Cardiac septum (tissue), 1 donor: Measurements from ENCODE around the gene TMEM53. TPM values are rescaled to one million over a fixed set of nuclear protein-coding genes. Genes with fewer than 3 reads are reported as not detected.

Experiments
- DNase-seq: peaks from one replicate; pipeline ENCODE4 v3.0.0-alpha.2; 2020; ENCODE audit warnings: low spot score
- intact Hi-C: fragments of 100-400 bp; cut with DNase I; formaldehyde crosslinking; loops from one replicate; pipeline ENCODE4 v1.14.0; 2022
- long read RNA-seq: library from polyadenylated mRNA; unstranded; transcript quantifications from one replicate; pipeline ENCODE4 v2.0.0, GENCODE V29; 2021
- total RNA-seq: library from RNA; stranded (reverse); fragmentation: NEBNext Ultra II Directional; extraction: Animal tissue kit (Norgen Biotek cat#: 25700); gene quantifications from one replicate; pipeline ENCODE4 v1.2.1, GENCODE V29; 2021
- donor health status: DM: no; HTN: no; CAD: no.

Gene TMEM53
- total RNA-seq = 9.8 TPM
- long read RNA-seq, transcript TMEM53-202 (3 exons, 2,310 nt) = major isoform, 8 of 28 reads
- long read RNA-seq, partial matches to known transcripts = 8 of 28 reads
- long read RNA-seq, other reads (novel, unspliced or antisense) = 4 of 28 reads

DNA sequence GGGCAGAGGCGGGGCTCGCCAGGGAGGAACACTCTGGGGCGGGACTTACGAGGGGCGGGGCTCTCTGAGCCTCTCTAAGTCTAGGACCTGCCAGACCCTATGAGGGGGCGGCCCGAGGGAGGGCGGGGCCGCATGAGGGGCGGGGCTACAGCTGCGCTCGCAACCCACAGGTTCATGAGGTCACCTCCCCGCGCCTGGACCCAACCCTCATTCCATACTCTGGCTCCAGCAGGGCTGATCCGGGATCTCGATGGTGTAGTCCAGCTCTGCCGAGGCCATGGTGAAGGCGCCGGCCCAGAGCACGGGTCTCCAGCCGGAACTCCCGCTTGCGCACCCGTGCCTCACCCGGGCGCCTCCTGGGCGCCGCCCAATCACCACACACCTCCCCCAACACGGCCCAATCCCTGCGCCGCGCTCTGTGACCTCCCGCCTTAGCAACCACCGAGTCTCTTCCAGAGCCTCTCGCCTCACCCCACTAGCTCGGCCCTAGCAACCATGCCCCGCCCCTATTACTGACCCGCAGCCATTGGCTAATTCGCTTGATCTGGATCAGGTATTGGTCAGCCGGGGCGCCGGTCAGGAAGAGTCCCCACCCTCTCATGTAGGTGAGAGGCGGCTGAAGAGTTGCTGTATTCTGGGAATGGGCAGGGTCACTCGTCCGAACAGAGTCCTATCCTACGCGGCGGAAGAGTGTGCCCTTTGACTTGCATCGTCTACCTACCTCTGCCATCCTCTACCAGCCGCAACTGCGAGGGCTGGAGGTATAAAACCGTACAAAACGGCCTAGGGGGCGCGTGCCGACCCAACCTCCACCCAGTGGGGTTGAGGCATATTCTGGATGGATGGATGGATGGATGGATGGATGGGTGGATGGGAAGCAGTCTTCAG is at the start of gene TMEM53, which contains the start of gene ARMH1:
Gene TMEM53 (minus strand): TSS at position 369 of the 888 bp plus-strand sequence. CDS start 90 bp downstream, at position 279.
Gene ARMH1 (plus strand): TSS at position 602 of the 888 bp plus-strand sequence. CDS start 14,984 bp downstream, outside the sequence.
- peak; percentile 99 for DNase-seq
- intact Hi-C loops = no loop called here

DNA sequence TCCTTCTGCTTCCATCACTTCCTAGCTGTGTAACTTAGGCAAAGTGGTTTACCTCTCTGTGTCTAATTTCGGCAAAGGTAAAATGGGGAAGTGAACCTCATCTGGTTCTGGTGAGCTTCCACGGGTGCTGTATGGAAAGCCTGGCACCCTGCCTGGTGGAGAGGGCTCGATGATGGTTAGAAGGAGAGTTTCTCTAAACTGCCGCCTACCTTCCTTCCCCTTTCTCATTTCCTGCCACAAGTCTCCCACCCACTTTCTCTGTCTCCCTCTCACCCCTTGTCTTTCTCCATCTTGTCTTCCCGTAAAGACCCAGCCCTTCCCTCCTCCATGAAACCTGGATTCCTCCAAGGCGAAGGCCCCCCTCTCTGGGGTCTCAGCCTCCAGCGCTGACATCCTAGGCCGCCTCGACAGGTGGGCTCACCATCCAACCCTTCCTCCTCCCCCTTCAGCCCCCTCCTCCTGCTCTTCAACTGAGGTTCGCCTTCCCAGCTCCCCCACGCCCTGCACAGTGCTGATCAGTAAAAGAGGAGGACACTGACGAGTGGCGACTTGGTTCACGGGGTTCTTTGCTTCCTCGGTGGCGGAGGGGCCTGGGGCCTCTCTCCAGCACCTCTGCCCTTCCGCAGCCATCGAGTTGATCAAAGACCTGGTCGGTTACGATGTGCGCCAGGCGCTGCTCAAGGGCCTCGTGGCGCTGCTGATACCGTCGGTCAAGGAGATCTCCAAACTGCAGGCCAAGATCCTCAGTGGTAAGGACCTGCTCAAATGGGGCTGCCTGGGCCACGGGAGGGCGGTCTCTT is 49.4 kb upstream of the TMEM53 start:
- intact Hi-C loops = no loop called here
- DNase-seq = no peak

DNA sequence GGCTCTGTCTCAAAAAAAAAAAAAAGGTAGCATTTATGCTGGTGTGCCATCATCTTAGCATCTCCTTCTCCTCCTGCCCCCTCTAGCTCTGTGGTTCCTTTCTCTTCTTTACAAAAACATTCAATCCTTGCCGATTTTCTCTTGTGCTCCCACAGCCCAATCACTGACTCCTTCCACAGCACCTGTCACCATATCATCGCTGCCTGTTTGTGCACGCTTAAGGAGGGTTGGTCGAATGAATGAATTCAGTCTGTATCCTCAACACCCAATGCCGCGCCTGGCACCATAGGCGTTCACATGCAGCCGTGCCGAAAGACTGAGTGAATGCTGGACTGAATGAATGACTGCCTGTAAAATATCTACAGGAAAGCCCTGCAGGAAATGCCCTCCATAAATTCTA is 48.8 kb upstream of the TMEM53 start:
- intact Hi-C loops = no loop called here
- no peak for DNase-seq

DNA sequence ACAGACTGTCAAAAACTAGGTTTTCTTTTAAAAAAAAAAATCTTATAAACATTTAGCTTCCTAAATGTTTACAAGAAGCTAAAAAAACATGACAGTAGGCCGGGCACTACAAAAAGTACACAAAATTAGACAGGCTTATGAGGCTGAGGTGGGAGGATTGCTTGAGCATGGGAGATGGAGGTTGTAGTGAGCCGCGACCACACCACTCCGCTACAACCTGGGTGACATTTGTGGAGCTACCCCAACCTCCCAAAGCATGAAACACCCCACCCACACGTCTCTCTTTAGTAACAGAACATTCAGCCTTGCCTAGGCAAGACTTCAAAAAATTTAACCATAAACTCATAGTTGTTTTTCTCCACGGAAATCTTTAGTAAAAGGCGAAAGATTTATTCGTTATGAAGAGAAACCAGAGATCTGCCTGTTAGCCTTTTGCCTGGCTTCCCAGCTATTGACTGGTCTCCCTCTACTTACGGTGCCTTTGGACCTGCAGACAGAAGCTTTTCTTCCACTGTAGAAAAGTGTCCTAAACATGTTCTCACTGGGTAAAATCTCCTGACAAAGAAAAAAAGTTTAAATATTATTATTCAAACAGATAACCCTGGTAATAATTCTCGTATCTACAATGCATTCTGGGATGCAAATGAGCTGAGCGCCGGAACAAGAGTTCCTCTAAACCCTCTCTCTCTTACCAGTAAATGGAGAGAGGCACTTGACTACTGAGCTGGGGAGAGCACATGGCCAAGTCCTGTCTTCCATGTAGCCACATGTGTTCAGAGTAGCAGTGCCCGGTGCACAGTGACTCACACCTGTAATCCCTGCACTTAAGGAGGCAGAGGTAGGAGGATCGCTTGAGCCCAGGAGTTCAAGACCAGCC is 47.4 kb upstream of the TMEM53 start:
- intact Hi-C loops = no loop called here
- DNase-seq = no peak

DNA sequence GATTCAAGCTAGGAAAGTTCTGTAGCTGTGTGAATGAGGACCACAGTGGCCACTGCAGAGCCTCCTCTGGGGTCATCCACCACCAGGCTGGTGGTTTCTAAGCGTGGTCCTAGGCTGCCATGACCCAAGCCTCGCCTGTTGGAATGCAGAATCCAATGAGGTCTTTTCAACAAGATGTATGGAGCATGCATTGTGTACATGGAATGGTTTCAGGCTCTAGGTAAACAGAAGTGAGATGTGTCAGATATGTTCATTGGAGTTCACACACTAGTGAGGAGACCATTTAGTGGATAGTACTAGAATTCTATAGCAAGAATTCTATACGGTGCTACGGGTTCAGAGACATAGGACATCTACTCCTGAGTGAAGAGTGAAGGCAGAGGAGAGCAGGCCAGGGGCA is 46.0 kb upstream of the TMEM53 start:
- intact Hi-C loops = no loop called here
- no peak for DNase-seq

DNA sequence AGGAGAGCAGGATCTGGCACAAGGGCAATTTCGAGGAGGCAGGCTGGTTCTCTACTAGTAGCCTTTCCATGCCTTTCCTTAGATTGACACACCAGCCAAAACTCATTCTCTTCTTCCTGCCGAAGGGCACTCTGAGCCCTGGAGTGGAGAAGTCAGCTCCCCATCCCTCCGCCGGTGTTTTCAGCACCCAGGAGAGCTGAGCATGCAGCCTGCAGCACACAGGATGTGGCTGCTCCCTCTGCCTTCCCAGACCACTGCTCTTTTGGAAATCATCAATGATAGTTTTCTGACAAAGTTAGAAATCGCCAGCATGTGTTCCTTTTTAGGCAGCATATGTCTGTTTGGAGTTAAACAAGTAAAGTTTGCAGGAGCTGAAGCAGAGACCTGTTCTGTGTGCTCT is 45.0 kb upstream of the TMEM53 start:
- no peak for DNase-seq
- intact Hi-C loops = no loop called here

DNA sequence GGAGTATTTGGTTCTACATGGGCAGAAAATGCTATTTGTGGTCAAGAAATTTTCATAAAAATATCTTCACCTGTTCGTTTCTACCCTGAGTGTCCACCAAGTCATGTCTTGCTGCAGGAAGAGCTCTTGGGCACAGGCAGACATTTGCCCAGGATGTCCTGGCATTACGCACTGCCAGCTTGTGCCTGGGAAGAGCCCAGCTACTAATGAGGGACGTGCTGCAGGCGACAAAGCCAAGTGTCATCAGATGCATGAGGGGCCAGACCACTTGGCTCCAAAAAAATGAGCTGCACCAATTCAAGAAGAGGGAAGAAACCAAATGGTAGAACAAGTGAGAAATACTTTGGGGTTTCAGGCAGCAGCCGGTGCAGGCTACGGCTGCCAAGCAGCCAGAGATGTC is 43.8 kb upstream of the TMEM53 start:
- no peak for DNase-seq
- intact Hi-C loops = no loop called here

DNA sequence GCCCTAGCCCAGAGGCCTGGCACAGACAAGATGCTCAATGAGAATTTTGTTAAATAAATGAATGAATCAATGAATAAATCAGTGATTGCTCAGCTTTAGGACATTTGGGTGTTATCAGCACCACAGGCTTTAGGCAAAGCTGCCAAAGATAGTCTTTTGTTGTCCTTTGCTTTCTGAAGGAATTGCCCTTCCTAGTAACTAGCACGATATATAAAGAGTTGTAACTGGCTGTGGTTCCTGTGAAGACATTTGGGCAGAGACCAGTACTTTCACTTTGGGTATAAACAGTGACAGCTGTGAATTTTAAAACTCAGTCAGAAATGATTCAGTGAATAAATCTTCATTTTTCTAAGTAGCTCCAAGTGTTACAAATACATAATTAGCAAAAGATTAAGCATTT is 43.4 kb upstream of the TMEM53 start:
- DNase-seq = no peak
- intact Hi-C loops = no loop called here

DNA sequence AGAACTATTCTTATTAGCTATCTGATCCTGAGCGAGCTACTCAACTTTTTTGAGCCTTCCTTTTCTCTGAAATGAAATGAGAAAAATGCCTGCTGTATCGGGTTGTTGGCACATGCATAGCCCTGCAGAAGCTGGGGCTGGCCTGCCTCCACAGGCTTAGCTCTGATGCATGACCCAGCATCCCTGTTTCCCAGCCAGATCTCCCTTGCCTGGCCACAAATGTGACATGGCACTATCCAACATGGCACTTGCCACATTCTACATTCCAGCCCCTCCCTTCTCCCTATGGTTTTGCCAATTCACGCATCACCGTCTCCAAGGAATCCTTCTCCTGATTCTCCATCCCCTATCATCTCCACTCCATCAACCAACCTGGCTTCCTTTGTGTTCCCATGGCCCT is 42.9 kb upstream of the TMEM53 start:
- intact Hi-C loops = no loop called here
- no peak for DNase-seq

DNA sequence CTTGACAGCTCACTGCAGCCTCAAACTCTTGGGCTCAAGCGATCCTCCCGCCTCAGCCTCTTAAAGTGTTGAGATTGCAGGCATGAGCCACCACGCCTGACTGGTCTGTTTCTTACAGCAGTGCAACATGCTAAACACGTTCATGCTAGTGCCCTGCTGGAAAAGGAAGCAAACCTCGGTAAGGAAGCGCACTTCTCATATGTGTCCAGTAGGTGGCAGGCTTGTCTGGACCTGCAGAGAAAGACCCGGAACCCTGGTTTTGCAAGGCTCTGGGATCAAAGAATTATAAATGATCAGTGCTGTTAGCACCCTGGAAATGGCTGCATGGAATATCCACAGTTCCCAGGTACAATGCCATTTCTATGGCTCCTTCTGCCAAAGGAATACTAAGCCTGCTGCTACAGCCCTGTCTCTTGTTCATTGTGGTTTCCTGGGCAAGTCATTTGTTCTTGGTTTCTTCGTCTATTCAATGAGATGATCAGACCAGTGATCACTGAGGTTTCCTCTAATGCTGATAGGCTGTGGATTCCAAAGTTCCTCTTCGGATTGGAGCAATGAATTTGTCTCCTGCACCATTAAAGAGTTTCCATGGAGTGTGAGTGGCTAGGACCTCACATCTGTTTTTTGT is 40.8 kb upstream of the TMEM53 start:
- DNase-seq = peak; percentile 82
- intact Hi-C loops = no loop called here

DNA sequence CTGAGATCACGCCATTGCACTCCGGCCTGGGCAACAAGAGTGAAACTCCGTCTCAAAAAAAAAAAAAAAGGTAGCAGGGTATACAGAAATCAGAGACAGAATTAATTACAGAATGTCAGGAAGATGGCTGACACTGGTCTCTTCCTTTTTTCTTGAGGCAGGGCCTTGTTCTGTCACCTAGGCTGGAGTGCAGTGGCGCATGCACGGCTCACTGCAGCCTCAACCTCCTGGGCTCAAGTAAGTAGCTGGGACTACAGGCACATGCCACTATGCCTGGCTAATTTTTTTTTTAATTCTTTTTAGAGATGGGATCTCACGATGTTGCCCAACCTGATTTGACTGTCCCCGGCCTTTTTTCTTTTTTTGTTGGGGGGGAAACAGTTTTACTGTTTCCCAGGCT is 40.3 kb upstream of the TMEM53 start:
- DNase-seq = no peak
- intact Hi-C loops = no loop called here

DNA sequence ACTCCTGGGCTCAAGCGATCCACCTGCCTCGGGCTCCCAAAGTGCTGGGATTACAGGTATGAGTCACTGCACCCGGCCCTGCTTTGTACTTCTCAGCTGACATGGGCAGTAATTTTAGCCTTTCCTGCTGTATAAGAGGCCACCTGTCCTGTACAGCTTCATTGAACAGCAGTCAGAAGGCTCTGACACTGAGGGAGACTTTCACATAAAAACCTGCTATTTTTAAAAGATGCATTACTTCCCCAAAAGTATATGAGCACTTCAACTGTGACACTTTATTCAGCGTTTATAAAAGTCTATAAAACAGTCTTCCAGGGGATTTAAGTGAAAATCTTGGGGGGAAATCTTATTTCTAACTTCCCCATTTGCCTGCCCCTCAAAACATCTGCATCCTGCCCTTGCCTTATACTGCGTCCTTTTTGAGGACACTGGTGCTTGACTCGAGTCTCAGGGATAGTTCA is 39.1 kb upstream of the TMEM53 start:
- intact Hi-C loops = no loop called here
- DNase-seq = no peak

DNA sequence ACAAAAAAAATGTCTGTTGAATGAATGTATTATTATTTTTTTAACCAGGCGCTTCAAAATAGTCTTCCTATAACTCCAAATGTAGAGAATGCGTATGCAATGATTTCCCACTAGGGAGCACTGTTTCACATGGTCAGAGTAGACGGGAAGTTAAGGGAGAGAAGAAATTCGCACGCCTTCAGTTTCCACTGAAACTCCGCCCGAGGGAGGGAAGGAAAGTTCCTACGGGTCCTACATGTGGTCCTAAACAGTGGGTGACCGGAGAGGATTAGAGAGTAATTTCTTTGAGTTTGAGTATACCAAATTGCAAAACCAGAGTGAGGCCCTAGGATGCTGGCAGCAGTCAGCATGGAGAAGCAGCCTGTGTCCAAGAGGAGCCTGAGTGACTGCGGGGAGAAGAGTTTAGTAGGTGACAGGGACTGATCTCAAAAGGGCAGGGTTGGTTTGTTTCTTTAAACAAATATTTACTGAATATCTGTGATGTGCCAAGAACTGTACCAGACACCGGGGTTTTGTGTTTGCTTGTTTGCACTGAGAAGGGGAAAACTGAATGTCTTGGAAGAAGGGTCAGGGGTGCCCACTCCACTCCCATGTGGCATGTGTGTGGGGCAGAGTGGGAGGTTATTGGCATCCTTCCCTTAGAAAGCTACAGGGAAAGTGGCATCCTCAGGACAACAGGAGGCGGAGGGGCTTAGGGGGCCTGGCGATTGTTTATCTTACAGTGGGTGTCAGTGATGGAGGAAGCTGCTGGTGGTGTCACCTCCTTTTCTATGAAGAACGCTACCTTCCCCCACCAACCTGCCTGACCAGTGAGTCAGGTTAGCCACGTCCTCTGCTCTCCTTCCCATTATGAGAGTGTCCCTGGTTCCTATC is 33.9 kb upstream of the TMEM53 start:
- DNase-seq = no peak
- intact Hi-C loops = no loop called here

DNA sequence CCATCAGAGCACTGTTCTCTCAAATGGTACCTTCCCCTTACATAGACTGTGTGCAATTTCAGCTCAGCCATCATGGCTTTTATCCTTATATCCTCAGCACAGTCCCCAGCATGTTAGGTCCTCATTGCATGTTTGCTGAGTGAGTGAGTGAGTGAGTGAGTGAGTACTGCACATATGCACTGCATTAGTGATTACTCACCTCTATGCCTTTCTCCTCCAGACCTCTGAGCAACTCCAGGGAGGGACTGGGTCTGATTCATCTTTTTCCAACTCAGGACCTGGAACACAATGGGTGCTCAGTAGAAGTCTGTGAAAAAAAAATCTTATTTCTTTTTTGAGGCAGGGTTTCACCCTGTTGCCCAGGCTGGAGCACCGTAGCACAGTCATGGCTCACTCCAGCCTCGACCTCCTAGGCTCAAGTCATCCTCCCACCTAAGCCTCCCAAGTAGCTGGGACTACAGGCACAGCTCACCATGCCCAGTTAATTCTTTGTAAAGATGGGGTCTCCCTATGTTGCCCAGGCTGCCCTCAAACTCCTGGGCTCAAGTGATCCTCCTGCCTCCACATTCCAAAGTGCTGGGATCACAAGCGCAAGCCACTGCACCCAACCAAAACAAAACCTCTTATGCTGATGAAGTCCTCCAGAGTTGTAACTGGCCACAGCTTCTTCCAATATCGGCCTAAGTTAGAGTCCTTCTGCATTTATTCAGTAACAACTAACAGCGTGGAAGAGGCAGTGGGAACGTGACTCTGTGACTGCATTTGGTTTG is 33.0 kb upstream of the TMEM53 start:
- intact Hi-C loops = no loop called here
- no peak for DNase-seq

DNA sequence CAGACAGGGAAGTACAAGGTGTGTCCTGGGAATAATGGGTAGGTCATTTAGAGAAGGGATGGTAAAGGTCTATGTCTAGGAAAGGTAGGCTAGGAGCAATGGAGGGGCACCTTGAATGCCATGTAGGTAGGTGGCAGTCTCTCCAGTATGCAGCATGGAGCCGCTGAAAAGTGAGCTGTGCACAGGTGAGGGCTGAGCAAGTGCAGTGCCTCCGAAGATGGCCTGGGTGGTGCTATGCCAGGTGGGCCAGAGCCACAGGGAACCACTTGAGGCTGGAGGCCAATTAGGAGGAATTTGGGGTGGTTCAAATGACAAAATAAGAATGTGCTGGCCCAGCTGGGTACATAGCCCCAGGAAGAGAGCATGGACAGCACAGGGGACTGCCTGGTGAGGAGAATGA is 31.7 kb upstream of the TMEM53 start:
- intact Hi-C loops = no loop called here
- no peak for DNase-seq

DNA sequence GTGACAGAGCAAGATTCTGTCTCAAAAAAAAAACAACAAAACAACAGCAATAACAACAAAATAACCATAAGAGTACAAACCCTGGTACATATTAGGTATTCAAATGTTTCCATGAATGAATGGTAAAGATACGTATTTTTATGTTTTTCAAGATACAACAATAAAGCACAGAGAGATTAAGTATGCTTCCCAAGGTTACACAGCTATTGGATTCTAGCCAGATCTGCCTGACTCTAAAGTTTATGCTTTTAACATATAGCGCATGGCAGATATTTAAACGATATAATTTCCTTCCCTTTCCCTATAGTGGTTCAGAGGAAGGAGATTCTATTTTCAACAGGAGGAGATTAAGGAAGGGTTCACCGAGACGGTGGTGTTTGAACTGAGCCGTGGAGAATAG is 31.2 kb upstream of the TMEM53 start:
- DNase-seq = no peak
- intact Hi-C loops = no loop called here

DNA sequence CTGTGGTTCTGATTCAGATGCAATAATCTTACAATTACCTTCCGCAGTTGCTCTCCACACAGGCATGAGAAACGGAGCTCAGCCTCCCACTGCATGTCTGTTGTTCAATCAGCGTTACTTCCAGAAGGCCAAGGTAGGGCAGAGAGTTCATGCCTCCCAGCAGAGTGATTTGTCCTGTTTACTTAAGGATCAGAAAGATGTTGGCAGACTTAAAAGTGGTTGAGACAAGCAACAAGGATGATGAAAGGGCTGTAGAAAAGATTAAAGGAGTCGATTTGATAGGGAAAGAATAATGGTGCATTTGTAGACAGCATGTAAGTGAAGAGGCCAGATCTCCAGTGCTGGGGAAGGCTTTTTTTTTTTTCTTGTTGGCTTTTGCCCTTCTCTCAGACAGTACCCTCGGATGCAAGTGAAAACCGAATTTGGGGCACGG is 26.9 kb upstream of the TMEM53 start:
- intact Hi-C loops = no loop called here
- DNase-seq = no peak
